ENCODE results near the gene MCM5. TPM values are rescaled to one million over a fixed set of nuclear protein-coding genes. Genes with fewer than 3 reads are reported as not detected.

Gene MCM5
- total and polyA plus RNA-seq, 2 donors from 2014 or later: 10.2 to 26.4 TPM

GRCh38 chr22:35419756-35420155 is 19.8 kb downstream of the MCM5 start:
- DNase-seq: peak in 1 of 5 donors; percentile 59
- H3K27me3 ChIP-seq (ENCODE audit: control insufficient read depth, insufficient read depth, low read length): no peaks in the 10 kb centered on the region
- no peaks in the 10 kb centered on the region for H3K4me1 ChIP-seq (ENCODE audit: control insufficient read depth in 2 of 3, insufficient read depth in 2 of 3, low read depth in 1 of 3, low read length in 3 of 3)
- no peak overlapping the region for H3K27ac ChIP-seq (ENCODE audit: low read depth in 2 of 2, low read length in 2 of 2)
- H3K9me3 ChIP-seq (ENCODE audit: control insufficient read depth in 2 of 3, insufficient read depth in 1 of 3, low read length in 3 of 3): no peaks in the 10 kb centered on the region
- intact Hi-C loops (cut with DNase I): no loop called here
- H3K36me3 ChIP-seq (ENCODE audit: control insufficient read depth in 2 of 3, insufficient read depth in 3 of 3, low read length in 3 of 3): peaks cover 5 to 25% (median 22%) of the 10 kb centered on the region in 3 donors
- no peak for FAIRE-seq
- no peak overlapping the region for H3K9ac ChIP-seq (ENCODE audit: low read length in 3 of 3)
- TF ChIP-seq CTCF (IDR thresholded peaks at IDR 0.05; ENCODE audit: borderline replicate concordance, extremely low read depth, insufficient read depth): no peak
- H3K4me3 ChIP-seq (ENCODE audit: low read length in 3 of 3): no peak overlapping the region

- H3K4me3 ChIP-seq (ENCODE audit: low read length in 3 of 3): no peak overlapping the region
- H3K9ac ChIP-seq (ENCODE audit: low read length in 3 of 3): no peak overlapping the region
- TF ChIP-seq CTCF (IDR thresholded peaks at IDR 0.05; ENCODE audit: borderline replicate concordance, extremely low read depth, insufficient read depth): no peak
- H3K9me3 ChIP-seq (ENCODE audit: control insufficient read depth in 2 of 3, insufficient read depth in 1 of 3, low read length in 3 of 3): no peaks in the 10 kb centered on the region
- intact Hi-C loops (cut with DNase I): no loop called here
- H3K36me3 ChIP-seq (ENCODE audit: control insufficient read depth in 2 of 3, insufficient read depth in 3 of 3, low read length in 3 of 3): peaks cover 2 to 23% (median 16%) of the 10 kb centered on the region in 3 donors
- no peak overlapping the region for H3K27ac ChIP-seq (ENCODE audit: low read depth in 2 of 2, low read length in 2 of 2)
- no peaks in the 10 kb centered on the region for H3K4me1 ChIP-seq (ENCODE audit: control insufficient read depth in 2 of 3, insufficient read depth in 2 of 3, low read depth in 1 of 3, low read length in 3 of 3)
- DNase-seq (peak in 1 of 5 donors; percentile 51), FAIRE-seq (no peak)
- H3K27me3 ChIP-seq (ENCODE audit: control insufficient read depth, insufficient read depth, low read length): no peaks in the 10 kb centered on the region
These were observed 21.2 kb downstream of the MCM5 start for GRCh38 chr22:35421121-35421520.

GRCh38 chr22:35422145-35422544 is 22.2 kb downstream of the MCM5 start:
- intact Hi-C loops (cut with DNase I): no loop called here
- no peaks in the 10 kb centered on the region for H3K9me3 ChIP-seq (ENCODE audit: control insufficient read depth in 2 of 3, insufficient read depth in 1 of 3, low read length in 3 of 3)
- H3K27ac ChIP-seq (ENCODE audit: low read depth in 2 of 2, low read length in 2 of 2): no peak overlapping the region
- no peak for TF ChIP-seq CTCF (IDR thresholded peaks at IDR 0.05; ENCODE audit: borderline replicate concordance, extremely low read depth, insufficient read depth)
- FAIRE-seq (no peak), DNase-seq (peak in 1 of 5 donors; percentile 40)
- H3K4me3 ChIP-seq (ENCODE audit: low read length in 3 of 3): no peak overlapping the region
- no peaks in the 10 kb centered on the region for H3K4me1 ChIP-seq (ENCODE audit: control insufficient read depth in 2 of 3, insufficient read depth in 2 of 3, low read depth in 1 of 3, low read length in 3 of 3)
- H3K27me3 ChIP-seq (ENCODE audit: control insufficient read depth, insufficient read depth, low read length): no peaks in the 10 kb centered on the region
- no peak overlapping the region for H3K9ac ChIP-seq (ENCODE audit: low read length in 3 of 3)
- peaks cover 2 to 17% (median 13%) of the 10 kb centered on the region in 3 donors for H3K36me3 ChIP-seq (ENCODE audit: control insufficient read depth in 2 of 3, insufficient read depth in 3 of 3, low read length in 3 of 3)

GRCh38 chr22:35422936-35423335 is 23.0 kb downstream of the MCM5 start:
- no peak for TF ChIP-seq CTCF (IDR thresholded peaks at IDR 0.05; ENCODE audit: borderline replicate concordance, extremely low read depth, insufficient read depth)
- H3K27ac ChIP-seq (ENCODE audit: low read depth in 2 of 2, low read length in 2 of 2): no peak overlapping the region
- no peak overlapping the region for H3K9ac ChIP-seq (ENCODE audit: low read length in 3 of 3)
- intact Hi-C loops (cut with DNase I): no loop called here
- no peaks in the 10 kb centered on the region for H3K4me1 ChIP-seq (ENCODE audit: control insufficient read depth in 2 of 3, insufficient read depth in 2 of 3, low read depth in 1 of 3, low read length in 3 of 3)
- FAIRE-seq (no peak), DNase-seq (peak in 1 of 5 donors; percentile 66)
- no peak overlapping the region for H3K4me3 ChIP-seq (ENCODE audit: low read length in 3 of 3)
- H3K9me3 ChIP-seq (ENCODE audit: control insufficient read depth in 2 of 3, insufficient read depth in 1 of 3, low read length in 3 of 3): no peaks in the 10 kb centered on the region
- no peaks in the 10 kb centered on the region for H3K27me3 ChIP-seq (ENCODE audit: control insufficient read depth, insufficient read depth, low read length)
- peaks cover 1 to 17% (median 13%) of the 10 kb centered on the region in 3 donors for H3K36me3 ChIP-seq (ENCODE audit: control insufficient read depth in 2 of 3, insufficient read depth in 3 of 3, low read length in 3 of 3)

All from kidney (tissue), 14 donors.